GM15510 (cell line): ENCODE measurements around the gene BTNL8.

Experiments
- POLR2A ChIP-seq: IDR thresholded peaks from 3 replicates; pipeline ENCODE4 v1.6.1; 2011; ENCODE audit warnings: borderline replicate concordance; ENCODE audit not compliant: insufficient read length; ENCODE audit errors: extremely low read depth

Gene BTNL8

GRCh38 chr5:180977852-180978251 is 78.9 kb downstream of the BTNL8 start:
- no peak for TF ChIP-seq POLR2A

GRCh38 chr5:180982008-180982741 is 83.2 kb downstream of the BTNL8 start:
- no peak for TF ChIP-seq POLR2A

GRCh38 chr5:180988016-180988415 is 89.1 kb downstream of the BTNL8 start:
- no peak for TF ChIP-seq POLR2A

- TF ChIP-seq POLR2A, result no peak
These were observed 89.6 kb downstream of the BTNL8 start, which contains the start of gene BTNL3 for GRCh38 chr5:180988592-180988991. BTNL3 (plus strand) TSS chr5:180988846; CDS start chr5:180989029, 183 bp downstream.

- no peak for TF ChIP-seq POLR2A
These were observed 91.3 kb downstream of the BTNL8 start for GRCh38 chr5:180990086-180990881.

- TF ChIP-seq POLR2A, result no peak
These were observed 91.9 kb downstream of the BTNL8 start for GRCh38 chr5:180990882-180991242.
